Measurements from ENCODE around the gene KCNE3.

The KCNE3 gene

GRCh38 chr11:74453373-74453975 is 13.9 kb downstream of the KCNE3 start:
- Histone ChIP-seq H2AFZ (ENCODE audit: low read depth, low read length, severe bottlenecking) (no peak overlapping the region), H3K9ac (ENCODE audit: low read length) (no peak overlapping the region), H4K20me1 (ENCODE audit: low read depth, low read length) (no peaks in the 10 kb centered on the region), H3K27ac (ENCODE audit: low read depth, low read length) (no peak overlapping the region), H3K27me3 (ENCODE audit: low read length) (no peaks in the 10 kb centered on the region), H3K4me2 (ENCODE audit: low read depth, low read length, poor library complexity, severe bottlenecking) (no peak overlapping the region), H3K36me3 (ENCODE audit: low read length) (no peaks in the 10 kb centered on the region), H3K9me3 (ENCODE audit: insufficient read depth, low read length) (no peaks in the 10 kb centered on the region), H3F3A (ENCODE audit: insufficient read depth) (no peaks in the 10 kb centered on the region), H3K4me3 (ENCODE audit: insufficient read depth, low read length, poor library complexity, severe bottlenecking) (no peak overlapping the region), H3K9me2 (replicated peaks; ENCODE audit: insufficient read depth, low read length) (no peaks in the 10 kb centered on the region), H3K79me2 (ENCODE audit: insufficient read depth, low read length) (no peaks in the 10 kb centered on the region)
- TF ChIP-seq EZH2phosphoT487 (conservative IDR thresholded peaks at IDR 0.05; ENCODE audit: low read length): no peak
- TF ChIP-seq CTCF (IDR thresholded peaks at IDR 0.05; ENCODE audit: insufficient read depth, low read length, poor library complexity, severe bottlenecking): peak; percentile 77

GRCh38 chr11:74452366-74452765 is 15.0 kb downstream of the KCNE3 start:
- no peaks in the 10 kb centered on the region for H3K9me3 ChIP-seq (ENCODE audit: insufficient read depth, low read length)
- no peak overlapping the region for H3K4me3 ChIP-seq (ENCODE audit: insufficient read depth, low read length, poor library complexity, severe bottlenecking)
- TF ChIP-seq CTCF (IDR thresholded peaks at IDR 0.05; ENCODE audit: insufficient read depth, low read length, poor library complexity, severe bottlenecking) (no peak), EZH2phosphoT487 (conservative IDR thresholded peaks at IDR 0.05; ENCODE audit: low read length) (no peak)
- no peak overlapping the region for H3K27ac ChIP-seq (ENCODE audit: low read depth, low read length)
- no peaks in the 10 kb centered on the region for H3F3A ChIP-seq (ENCODE audit: insufficient read depth)
- no peaks in the 10 kb centered on the region for H4K20me1 ChIP-seq (ENCODE audit: low read depth, low read length)
- H3K36me3 ChIP-seq (ENCODE audit: low read length): no peaks in the 10 kb centered on the region
- H3K9me2 ChIP-seq (replicated peaks; ENCODE audit: insufficient read depth, low read length): no peaks in the 10 kb centered on the region
- H2AFZ ChIP-seq (ENCODE audit: low read depth, low read length, severe bottlenecking): no peak overlapping the region
- H3K4me2 ChIP-seq (ENCODE audit: low read depth, low read length, poor library complexity, severe bottlenecking): no peak overlapping the region
- no peak overlapping the region for H3K9ac ChIP-seq (ENCODE audit: low read length)
- H3K27me3 ChIP-seq (ENCODE audit: low read length): no peaks in the 10 kb centered on the region
- no peaks in the 10 kb centered on the region for H3K79me2 ChIP-seq (ENCODE audit: insufficient read depth, low read length)

GRCh38 chr11:74450318-74450717 is 17.0 kb downstream of the KCNE3 start:
- no peaks in the 10 kb centered on the region for H3K36me3 ChIP-seq (ENCODE audit: low read length)
- H3K4me3 ChIP-seq (ENCODE audit: insufficient read depth, low read length, poor library complexity, severe bottlenecking): no peak overlapping the region
- no peaks in the 10 kb centered on the region for H3K27me3 ChIP-seq (ENCODE audit: low read length)
- no peaks in the 10 kb centered on the region for H3F3A ChIP-seq (ENCODE audit: insufficient read depth)
- H3K9ac ChIP-seq (ENCODE audit: low read length): no peak overlapping the region
- no peaks in the 10 kb centered on the region for H3K79me2 ChIP-seq (ENCODE audit: insufficient read depth, low read length)
- H3K27ac ChIP-seq (ENCODE audit: low read depth, low read length): no peak overlapping the region
- no peaks in the 10 kb centered on the region for H3K9me2 ChIP-seq (replicated peaks; ENCODE audit: insufficient read depth, low read length)
- TF ChIP-seq EZH2phosphoT487 (conservative IDR thresholded peaks at IDR 0.05; ENCODE audit: low read length) (no peak), CTCF (IDR thresholded peaks at IDR 0.05; ENCODE audit: insufficient read depth, low read length, poor library complexity, severe bottlenecking) (no peak)
- H4K20me1 ChIP-seq (ENCODE audit: low read depth, low read length): no peaks in the 10 kb centered on the region
- no peak overlapping the region for H2AFZ ChIP-seq (ENCODE audit: low read depth, low read length, severe bottlenecking)
- no peak overlapping the region for H3K4me2 ChIP-seq (ENCODE audit: low read depth, low read length, poor library complexity, severe bottlenecking)
- H3K9me3 ChIP-seq (ENCODE audit: insufficient read depth, low read length): no peaks in the 10 kb centered on the region
